K562 (cell line): ENCODE data around the gene WDR19. TPM values are rescaled to one million over a fixed set of nuclear protein-coding genes. Genes with fewer than 3 reads are reported as not detected.

Experiments
- ATAC-seq: fragments of 200-7000 bp; cut with Tn5 transposase; 3 replicates; pipeline ENCODE4 v1.9.1; 2020; ENCODE audit warnings: moderate library complexity
- BruUV-seq: library from RNA; stranded (reverse); fragments of 400-500 nt; replicated peaks from 2 replicates; lab custom pipeline; 2021; lab: Mats Ljungman, UMichigan
- CTCF ChIA-PET: fragments of 300-600 bp; formaldehyde crosslinking; extraction: SDS; loops from one replicate; lab custom pipeline; 2021; ENCODE audit warnings: low intra/inter-chr PET ratio; lab: Yijun Ruan, JAX
- POLR2A ChIA-PET: fragments of 300-600, 350-650 bp; sonication (Branson Sonifier 250); formaldehyde crosslinking; extraction: SDS; loops from one replicate; lab custom pipeline; 2021; ENCODE audit warnings: antibody characterized with exemption, inconsistent platforms; lab: Yijun Ruan, JAX
- DNase-seq, 4 experiments: peaks; one replicate each; pipeline versions ENCODE4 v3.0.0 to v3.0.0-alpha.2; 2011 to 2018; ENCODE audit warnings: low spot score in 3 of 4, mixed read lengths in 3 of 4; ENCODE audit errors: extremely low read depth in 1 of 4
- FAIRE-seq: peaks from 2 replicates; lab custom pipeline; 2011; peaks lifted over from hg19 to GRCh38; lab: Jason Lieb, UNC
- H2AFZ ChIP-seq: 2 replicates; pipeline ENCODE4 v1.6.0; 2011; ENCODE audit warnings: low read depth, low read length, control low read depth, inconsistent platforms
- H3K27ac ChIP-seq: fragments of 200-600 bp; 3 replicates; pipeline ENCODE4 v1.8.0; 2011; ENCODE audit warnings: low read depth, mild to moderate bottlenecking, control low read depth, inconsistent platforms, low read length, moderate library complexity, mixed read lengths; ENCODE audit errors: extremely low read depth
- H3K27me3 ChIP-seq, 2 experiments: fragments of 300-600 bp in 1 of 2; 2 replicates in 1 of 2; 3 replicates in 1 of 2; pipeline versions ENCODE4 v1.6.0 to v1.8.0; 2011; ENCODE audit warnings: inconsistent platforms in 2 of 2, low read length in 2 of 2, mild to moderate bottlenecking in 1 of 2, mixed read lengths in 1 of 2, moderate library complexity in 1 of 2; ENCODE audit not compliant: control insufficient read depth in 2 of 2, insufficient read depth in 2 of 2
- H3K36me3 ChIP-seq: fragments of 300-600 bp; 3 replicates; pipeline ENCODE4 v1.8.0; 2011; ENCODE audit warnings: mild to moderate bottlenecking, low read length, inconsistent platforms; ENCODE audit not compliant: control insufficient read depth, insufficient read depth
- H3K4me1 ChIP-seq, 2 experiments: fragments of 200-600 bp in 1 of 2; replicated peaks in 1 of 2; 2 replicates in 1 of 2; 3 replicates in 1 of 2; pipeline versions ENCODE4 v1.5.1 to v1.8.0; 2011; ENCODE audit warnings: inconsistent platforms in 2 of 2, low read length in 2 of 2, mild to moderate bottlenecking in 1 of 2, mixed read lengths in 1 of 2, moderate library complexity in 1 of 2; ENCODE audit not compliant: control insufficient read depth in 2 of 2, insufficient read depth in 2 of 2
- H3K4me2 ChIP-seq: 2 replicates; pipeline ENCODE4 v1.6.1; 2011; ENCODE audit warnings: low read length, control low read depth, inconsistent platforms, mixed read lengths; ENCODE audit not compliant: insufficient read depth
- H3K4me3 ChIP-seq: fragments of 200-600 bp; sonication (generic), shearing (Covaris generic); 2 replicates; pipeline ENCODE4 v1.5.1; 2016; ENCODE audit warnings: control low read depth, inconsistent platforms
- H3K79me2 ChIP-seq: fragments of 200-600 bp; 3 replicates; pipeline ENCODE4 v1.8.0; 2011; ENCODE audit warnings: low read length, inconsistent platforms; ENCODE audit not compliant: control insufficient read depth, insufficient read depth
- H3K9ac ChIP-seq, 2 experiments: 2 replicates each; pipeline versions ENCODE4 v1.6.0 to v1.6.1; 2011; ENCODE audit warnings: low read depth in 2 of 2, low read length in 2 of 2, control low read depth in 1 of 2, inconsistent platforms in 1 of 2, mild to moderate bottlenecking in 1 of 2, mixed read lengths in 1 of 2; ENCODE audit not compliant: insufficient read depth in 1 of 2
- H3K9me1 ChIP-seq: one replicate; pipeline ENCODE4 v1.6.0; 2011; ENCODE audit warnings: inconsistent platforms, mild to moderate bottlenecking, low read length, moderate library complexity; ENCODE audit not compliant: control insufficient read depth, insufficient read depth
- H3K9me3 ChIP-seq: replicated peaks from 2 replicates; pipeline ENCODE4 v1.5.1; 2011; ENCODE audit warnings: low read depth, low read length, inconsistent platforms; ENCODE audit not compliant: control insufficient read depth, insufficient read depth
- H4K20me1 ChIP-seq: replicated peaks from 2 replicates; pipeline ENCODE4 v1.6.1; 2011; ENCODE audit warnings: low read length, inconsistent platforms, mixed read lengths; ENCODE audit not compliant: control insufficient read depth, insufficient read depth
- ELK3 ChIP-seq: fragments of 450-650 bp; formaldehyde crosslinking; IDR thresholded peaks from 2 replicates; pipeline ENCODE4 v1.4.0; 2020; ENCODE audit warnings: mild to moderate bottlenecking
- NFIC ChIP-seq: fragments of 450-650 bp; IDR thresholded peaks from 2 replicates; pipeline ENCODE4 v1.6.1; 2017; ENCODE audit warnings: mild to moderate bottlenecking, inconsistent platforms
- PHF20 ChIP-seq: fragments of 450-650 bp; IDR thresholded peaks from 2 replicates; pipeline ENCODE4 v1.6.1; 2018; ENCODE audit not compliant: partially characterized antibody
- RBM17 ChIP-seq: fragments of 200-400 bp; formaldehyde crosslinking; IDR thresholded peaks from 2 replicates; pipeline ENCODE4 v1.6.1; 2017; ENCODE audit warnings: low read depth, mild to moderate bottlenecking, low read length, borderline replicate concordance
- SFPQ ChIP-seq: fragments of 200-400 bp; formaldehyde crosslinking; IDR thresholded peaks from 2 replicates; pipeline ENCODE4 v1.6.1; 2017; ENCODE audit warnings: mild to moderate bottlenecking, low read depth, low read length, moderate library complexity
- SMARCA4 ChIP-seq: fragments of 450-650 bp; IDR thresholded peaks from 2 replicates; pipeline ENCODE4 v1.6.1; 2016
- WGBS: fragments of 100-300 bp; shearing (Covaris generic); methylation state at CpG from one replicate; pipeline ENCODE4 v1.1.6; 2016; ENCODE audit warnings: low coverage, mixed read lengths; ENCODE audit not compliant: insufficient coverage; ENCODE audit errors: missing lambda C conversion rate; 5-methylcytosine and 5-hydroxymethylcytosine counted together
- in situ Hi-C: fragments of 300-500 bp; cut with MboI; formaldehyde crosslinking; loops from 4 replicates; pipeline ENCODE4 v1.15.0; 2018; ENCODE audit warnings: inconsistent platforms, mixed read lengths
- intact Hi-C: fragments of 100-400 bp; cut with micrococcal nuclease; formaldehyde crosslinking; loops from 2 replicates; pipeline ENCODE4 v1.14.2; 2022
- polyA plus RNA-seq, 8 experiments: library from polyadenylated mRNA; depleted of rRNA in 4 of 8; stranded (reverse) in 5 of 8; unstranded in 3 of 8; fragments of >200 nt; fragmentation: Nextera tagmentation in 2 of 8; fragmentation: Illumina TruSeq in 1 of 8; extraction: Ambion mirVana in 2 of 8; extraction: Trizol in 1 of 8; gene quantifications; 2 replicates each; pipeline versions ENCODE4 v1.2.1 to v1.2.3, GENCODE V29; 2011 to 2014; ENCODE audit warnings: inconsistent platforms in 1 of 8, missing spikeins in 1 of 8
- total RNA-seq, 7 experiments: library from RNA; depleted of rRNA in 6 of 7; stranded (reverse); fragments of >200 nt in 6 of 7; fragmentation: Illumina TruSeq in 2 of 7; extraction: Trizol in 2 of 7; gene quantifications; 2 replicates each; pipeline versions ENCODE4 v1.2.1 to v1.2.3, GENCODE V29; 2011 to 2021; ENCODE audit warnings: low replicate concordance in 1 of 7

The WDR19 gene
- total and polyA plus RNA-seq, 9 of the 15 experiments (the other 6 are each of a cell fraction or from before 2014, with no cell fraction given) = 6.8 to 37.6 (median 11.2) TPM

- TF ChIP-seq ELK3 (CRISPR knock-in tag) = no peak
- TF ChIP-seq SFPQ = no peak
Measured at GRCh38 chr4:39235021-39235420, 52.7 kb downstream of the WDR19 start (continued).

GRCh38 chr4:39235696-39236095 lies 53.4 kb downstream of the WDR19 start:
- Histone ChIP-seq H3K4me3 (no peak overlapping the region), H3K4me2 (no peak overlapping the region), H3K9ac (no peak overlapping the region), H3K4me1 (no peaks in the 10 kb centered on the region; a peak in 1 of 5 replicates), H3K27me3 (no peaks in the 10 kb centered on the region), H3K79me2 (no peaks in the 10 kb centered on the region), H3K9me3 (no peaks in the 10 kb centered on the region), H3K9me1 (no peaks in the 10 kb centered on the region), H2AFZ (no peak overlapping the region), H3K36me3 (no peaks in the 10 kb centered on the region), H3K27ac (no peak overlapping the region), H4K20me1 (no peaks in the 10 kb centered on the region)
- CTCF ChIA-PET = no interaction called here
- intact Hi-C loops (no loop called here), in situ Hi-C loops (no loop called here)
- TF ChIP-seq RBM17 (no peak), SMARCA4 (no peak), PHF20 (no peak), NFIC (no peak)
- ATAC-seq (no peak), FAIRE-seq (no peak), DNase-seq (no peak)
- 54% methylated on average over 2 of the region's 2 CpGs for WGBS
- no TSS peak for BruUV-seq
- POLR2A ChIA-PET = no interaction called here
